Measurements from ENCODE around the gene DOK4. TPM values are rescaled to one million over a fixed set of nuclear protein-coding genes. Genes with fewer than 3 reads are reported as not detected.
A peak's percentile ranks its signal among the peaks of the same experiment; 100 is the strongest.

Gene DOK4
- total RNA-seq, 4 donors from 2014 or later = 22.8 to 33.1 (median 29.1) TPM

DNA sequence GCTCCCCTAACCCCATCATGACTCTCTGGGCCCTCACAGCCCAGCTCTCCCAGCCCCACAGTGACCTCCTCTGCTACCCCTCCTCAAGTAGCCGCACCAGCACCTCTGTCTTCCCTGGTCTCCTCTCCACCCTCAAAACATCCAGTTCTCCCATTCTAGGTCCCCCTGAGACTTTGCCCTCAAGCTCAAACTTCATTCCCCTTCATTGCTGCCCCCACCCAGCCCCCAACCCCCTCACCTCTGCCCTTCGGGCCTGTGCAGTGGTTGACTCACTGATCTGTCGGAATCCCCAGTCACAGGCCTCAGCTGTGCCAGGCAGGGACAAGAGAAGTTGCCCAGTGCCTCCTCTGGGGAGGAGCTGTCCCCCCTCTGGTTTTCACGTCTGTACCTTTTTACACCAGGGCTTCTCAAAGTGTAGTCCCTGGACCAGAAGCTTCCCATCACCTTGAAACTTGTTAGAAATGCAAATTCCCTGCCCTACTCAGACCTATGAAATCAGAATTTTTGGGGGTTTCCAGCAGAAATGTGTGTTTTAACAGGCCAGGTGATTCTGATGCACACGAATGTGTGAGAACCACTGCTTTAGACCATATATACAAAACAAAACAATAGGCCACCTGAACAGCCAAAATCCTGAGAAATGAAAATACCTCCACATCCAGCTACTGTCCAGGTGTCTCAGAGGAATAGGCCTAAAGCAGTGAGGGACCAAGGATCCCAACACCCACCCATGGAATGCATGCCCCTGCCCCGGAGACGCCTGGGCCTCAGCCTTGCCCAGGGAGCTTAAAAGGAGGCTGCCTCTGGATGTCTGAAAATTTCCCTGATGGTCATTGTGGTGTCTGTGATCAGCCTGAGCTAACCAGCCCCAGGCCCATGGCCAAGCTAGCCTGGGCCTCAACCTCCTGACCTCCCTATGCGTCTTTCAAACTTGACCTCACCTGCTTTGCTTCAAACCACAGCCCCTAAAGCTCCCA is 853 bp upstream of the DOK4 start:
- Histone ChIP-seq H3K4me1 (peaks cover 0 to 37% (median 11%) of the 10 kb centered on the region in 4 donors), H3K9me3 (no peaks in the 10 kb centered on the region), H3K36me3 (no peaks in the 10 kb centered on the region), H3K4me3 (peak overlapping the region; percentile 52 to 81 (median 62)), H3K27me3 (no peaks in the 10 kb centered on the region), H3K27ac (peak overlapping the region; percentile 4 to 87 (median 60))
- no peak for DNase-seq (ENCODE audit: low spot score in 2 of 2)
- WGBS, 2 donors = 65 to 76% methylated on average over 8 of the region's 8 CpGs
- TF ChIP-seq POLR2A (IDR thresholded peaks at IDR 0.05) (no peak), EP300 (IDR thresholded peaks at IDR 0.05) (no peak)
- TF ChIP-seq, protein P1, sequence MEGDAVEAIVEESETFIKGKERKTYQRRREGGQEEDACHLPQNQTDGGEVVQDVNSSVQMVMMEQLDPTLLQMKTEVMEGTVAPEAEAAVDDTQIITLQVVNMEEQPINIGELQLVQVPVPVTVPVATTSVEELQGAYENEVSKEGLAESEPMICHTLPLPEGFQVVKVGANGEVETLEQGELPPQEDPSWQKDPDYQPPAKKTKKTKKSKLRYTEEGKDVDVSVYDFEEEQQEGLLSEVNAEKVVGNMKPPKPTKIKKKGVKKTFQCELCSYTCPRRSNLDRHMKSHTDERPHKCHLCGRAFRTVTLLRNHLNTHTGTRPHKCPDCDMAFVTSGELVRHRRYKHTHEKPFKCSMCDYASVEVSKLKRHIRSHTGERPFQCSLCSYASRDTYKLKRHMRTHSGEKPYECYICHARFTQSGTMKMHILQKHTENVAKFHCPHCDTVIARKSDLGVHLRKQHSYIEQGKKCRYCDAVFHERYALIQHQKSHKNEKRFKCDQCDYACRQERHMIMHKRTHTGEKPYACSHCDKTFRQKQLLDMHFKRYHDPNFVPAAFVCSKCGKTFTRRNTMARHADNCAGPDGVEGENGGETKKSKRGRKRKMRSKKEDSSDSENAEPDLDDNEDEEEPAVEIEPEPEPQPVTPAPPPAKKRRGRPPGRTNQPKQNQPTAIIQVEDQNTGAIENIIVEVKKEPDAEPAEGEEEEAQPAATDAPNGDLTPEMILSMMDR (IDR thresholded peaks at IDR 0.05) = no peak

DNA sequence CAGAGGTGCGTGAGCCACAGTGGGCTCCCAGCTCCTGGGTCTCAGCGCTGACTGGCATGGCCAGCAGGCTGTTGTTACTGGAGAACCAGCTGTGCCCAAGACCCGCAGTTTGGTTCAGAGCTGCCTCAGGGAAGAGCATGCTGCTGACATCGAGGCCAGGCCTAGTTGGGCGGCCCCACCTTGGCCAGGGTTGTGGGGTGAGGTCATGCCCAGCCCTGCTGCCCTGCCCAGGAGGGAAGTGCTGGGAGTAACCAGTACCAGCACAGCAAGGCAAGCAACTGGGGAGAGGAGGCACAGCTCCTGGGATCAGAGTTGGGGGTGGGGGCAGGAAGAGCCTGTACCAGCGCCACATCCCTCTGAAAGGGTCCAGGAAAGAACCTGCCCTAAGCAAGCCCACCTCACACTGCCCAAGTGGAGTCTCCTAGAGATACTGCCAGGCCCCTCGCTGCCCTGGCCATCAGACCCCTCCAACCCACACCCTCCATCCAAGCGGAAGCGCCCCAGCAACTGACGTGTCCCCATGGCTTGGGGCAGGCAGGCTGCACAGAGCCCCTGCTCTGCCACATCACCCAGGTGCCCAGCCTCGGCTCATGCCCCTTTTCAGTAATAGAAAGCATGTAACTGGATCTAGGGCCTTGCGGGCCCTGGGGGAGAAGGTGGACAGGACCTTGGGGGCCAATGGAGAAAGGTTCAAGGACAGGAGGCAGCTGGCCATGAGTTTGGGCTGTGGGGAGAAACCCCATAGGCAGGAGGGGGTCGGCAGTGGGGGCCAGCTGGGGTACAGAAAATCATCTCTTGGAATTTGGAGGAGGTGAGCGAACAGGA is 990 bp downstream of the DOK4 start:
- Histone ChIP-seq H3K36me3 (no peaks in the 10 kb centered on the region), H3K9me3 (no peaks in the 10 kb centered on the region), H3K4me3 (peak overlapping the region; percentile 61 to 81 (median 64)), H3K27ac (peak overlapping the region; percentile 67 to 87 (median 82)), H3K4me1 (peaks cover 0 to 44% (median 14%) of the 10 kb centered on the region in 4 donors), H3K27me3 (no peaks in the 10 kb centered on the region)
- TF ChIP-seq, protein P1 (IDR thresholded peaks at IDR 0.05) = no peak
- no peak for TF ChIP-seq POLR2A (IDR thresholded peaks at IDR 0.05)
- TF ChIP-seq EP300 (IDR thresholded peaks at IDR 0.05) = no peak
- WGBS, 2 donors = 73 to 74% methylated on average over 14 of the region's 14 CpGs
- no peak for DNase-seq (ENCODE audit: low spot score in 2 of 2)

DNA sequence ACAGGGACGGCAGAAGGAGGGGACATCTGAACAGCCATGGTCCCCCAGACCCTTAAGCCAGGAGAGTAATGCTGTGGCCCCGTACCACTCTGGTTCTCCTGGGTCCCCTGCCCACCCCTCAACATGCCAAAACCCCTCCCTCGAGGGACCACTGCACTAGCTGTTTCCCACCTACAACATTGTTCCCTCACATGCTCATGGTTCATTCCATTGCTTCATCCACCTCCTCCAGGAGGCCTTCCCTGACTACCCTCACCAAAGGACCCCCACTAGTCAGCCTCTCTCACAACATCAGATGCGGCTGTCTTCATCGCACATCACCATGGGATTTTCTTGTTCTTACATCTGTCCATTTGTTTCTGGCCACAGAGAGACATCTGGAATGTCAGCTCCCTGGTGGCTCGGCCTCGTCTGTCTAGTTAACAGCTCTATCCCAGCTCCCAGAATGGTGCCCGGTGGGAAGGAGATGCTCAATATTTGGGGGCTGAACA is 1.7 kb downstream of the DOK4 start:
- no peak overlapping the region for H3K4me3 ChIP-seq
- H3K27me3 ChIP-seq = no peaks in the 10 kb centered on the region
- TF ChIP-seq POLR2A (IDR thresholded peaks at IDR 0.05) (no peak), EP300 (IDR thresholded peaks at IDR 0.05) (no peak)
- TF ChIP-seq, protein P1 (IDR thresholded peaks at IDR 0.05) = no peak
- no peaks in the 10 kb centered on the region for H3K36me3 ChIP-seq
- peaks cover 0 to 51% (median 16%) of the 10 kb centered on the region in 4 donors for H3K4me1 ChIP-seq
- peak overlapping the region in 3 of 4 donors; percentile 79 to 87 (median 84) for H3K27ac ChIP-seq
- no peak for DNase-seq (ENCODE audit: low spot score in 2 of 2)
- no peaks in the 10 kb centered on the region for H3K9me3 ChIP-seq
- WGBS, 2 donors = 80 to 92% methylated on average over 8 of the region's 8 CpGs

DNA sequence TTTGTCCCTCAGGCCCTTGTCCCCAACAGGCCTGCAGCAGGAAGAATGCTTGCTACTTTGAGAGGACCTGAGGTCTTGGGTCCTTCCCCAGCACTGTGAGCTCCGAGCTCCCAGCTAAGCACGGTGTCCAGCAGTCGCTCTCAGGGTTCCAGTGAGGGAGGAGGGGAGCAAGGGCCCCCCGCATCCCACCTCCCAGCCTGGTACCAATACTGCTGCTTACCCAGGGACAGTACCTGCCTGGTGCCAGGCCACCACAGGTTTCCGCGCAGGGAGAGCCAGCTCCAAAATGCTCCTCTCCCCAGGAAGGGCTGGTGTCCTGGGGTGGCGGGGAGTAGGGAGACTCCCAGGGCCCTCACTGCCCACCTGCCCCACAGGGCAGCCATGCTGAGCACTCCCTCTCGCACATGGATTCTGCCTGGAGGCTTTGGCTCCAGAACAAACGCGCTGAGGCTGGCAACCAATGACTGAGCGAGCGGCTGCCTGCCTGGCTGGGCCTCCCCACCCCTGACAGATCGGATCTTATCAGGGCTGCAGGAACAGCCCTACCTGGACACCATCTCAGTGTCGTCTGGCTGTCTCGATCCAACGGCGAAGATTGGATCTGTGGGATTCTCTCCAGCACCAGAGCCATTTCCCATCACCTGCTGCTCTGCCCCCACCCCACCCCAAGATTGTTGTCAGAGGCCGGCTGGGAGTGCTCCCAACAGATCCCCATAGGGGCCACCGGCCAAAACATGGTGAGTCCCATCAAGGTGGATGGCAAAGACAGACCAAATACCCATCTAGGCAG is 2.4 kb downstream of the DOK4 start:
- Histone ChIP-seq H3K9me3 (no peaks in the 10 kb centered on the region), H3K36me3 (no peaks in the 10 kb centered on the region), H3K27ac (peak overlapping the region in 2 of 4 donors; percentile 4 to 16), H3K4me3 (no peak overlapping the region), H3K4me1 (peaks cover 0 to 58% (median 21%) of the 10 kb centered on the region in 4 donors), H3K27me3 (no peaks in the 10 kb centered on the region)
- DNase-seq (ENCODE audit: low spot score in 2 of 2) = no peak
- TF ChIP-seq EP300 (IDR thresholded peaks at IDR 0.05) (no peak), POLR2A (IDR thresholded peaks at IDR 0.05) (no peak)
- TF ChIP-seq, protein P1 (IDR thresholded peaks at IDR 0.05) = no peak
- 58 to 81% methylated on average over 11 to 18 of the region's 19 CpGs for WGBS, 2 donors

All from tibial nerve (tissue), 4 donors.